ENCODE data around the gene PRDM5.

PRDM5 gene

GRCh38 chr4:120902925-120903324 is 19.6 kb downstream of the PRDM5 start:
- no peak for DNase-seq

- no peak for DNase-seq
Measured at GRCh38 chr4:120901731-120902130, 20.8 kb downstream of the PRDM5 start.

- DNase-seq: no peak
Measured at GRCh38 chr4:120897981-120898719, 24.4 kb downstream of the PRDM5 start.

- no peak for DNase-seq
Measured at GRCh38 chr4:120895554-120895953, 27.0 kb downstream of the PRDM5 start.

GRCh38 chr4:120893314-120893713 is 29.2 kb downstream of the PRDM5 start:
- no peak for DNase-seq

GRCh38 chr4:120886191-120886590 is 36.3 kb downstream of the PRDM5 start:
- no peak for DNase-seq

- no peak for DNase-seq
Measured at GRCh38 chr4:120881846-120882245, 40.7 kb downstream of the PRDM5 start.

- no peak for DNase-seq
Measured at GRCh38 chr4:120881351-120881750, 41.2 kb downstream of the PRDM5 start.

- no peak for DNase-seq
Measured at GRCh38 chr4:120877021-120877420, 45.5 kb downstream of the PRDM5 start.

- no peak for DNase-seq
Measured at GRCh38 chr4:120874792-120875774, 47.4 kb downstream of the PRDM5 start.

- no peak for DNase-seq
Measured at GRCh38 chr4:120873554-120873953, 49.0 kb downstream of the PRDM5 start.

- no peak for DNase-seq
Measured at GRCh38 chr4:120871173-120871572, 51.4 kb downstream of the PRDM5 start.

- no peak for DNase-seq
Measured at GRCh38 chr4:120870279-120870673, 52.2 kb downstream of the PRDM5 start.

GRCh38 chr4:120869613-120870278 is 52.8 kb downstream of the PRDM5 start:
- no peak for DNase-seq

GRCh38 chr4:120867506-120867905 is 55.0 kb downstream of the PRDM5 start:
- DNase-seq: no peak

- no peak for DNase-seq
Measured at GRCh38 chr4:120865985-120866384, 56.5 kb downstream of the PRDM5 start.

- DNase-seq: no peak
Measured at GRCh38 chr4:120864969-120865368, 57.6 kb downstream of the PRDM5 start.

GRCh38 chr4:120862432-120862831 is 60.1 kb downstream of the PRDM5 start:
- DNase-seq: no peak

- DNase-seq: no peak
Measured at GRCh38 chr4:120861852-120862251, 60.7 kb downstream of the PRDM5 start.

GRCh38 chr4:120858776-120859175 is 63.8 kb downstream of the PRDM5 start:
- no peak for DNase-seq

GRCh38 chr4:120857312-120857711 is 65.2 kb downstream of the PRDM5 start:
- no peak for DNase-seq

GRCh38 chr4:120856294-120856693 is 66.2 kb downstream of the PRDM5 start:
- DNase-seq: no peak

GRCh38 chr4:120855307-120856001 is 67.1 kb downstream of the PRDM5 start:
- DNase-seq: no peak
